ENCODE measurements around the gene HSD11B2. TPM values are rescaled to one million over a fixed set of nuclear protein-coding genes. Genes with fewer than 3 reads are reported as not detected.

Gene HSD11B2
- total and polyA plus RNA-seq, 10 of the 15 experiments (the other 5 are each of a cell fraction or from before 2014, with no cell fraction given) = 0.09 to 0.34 (median 0.21) TPM; not detected in 2

DNA sequence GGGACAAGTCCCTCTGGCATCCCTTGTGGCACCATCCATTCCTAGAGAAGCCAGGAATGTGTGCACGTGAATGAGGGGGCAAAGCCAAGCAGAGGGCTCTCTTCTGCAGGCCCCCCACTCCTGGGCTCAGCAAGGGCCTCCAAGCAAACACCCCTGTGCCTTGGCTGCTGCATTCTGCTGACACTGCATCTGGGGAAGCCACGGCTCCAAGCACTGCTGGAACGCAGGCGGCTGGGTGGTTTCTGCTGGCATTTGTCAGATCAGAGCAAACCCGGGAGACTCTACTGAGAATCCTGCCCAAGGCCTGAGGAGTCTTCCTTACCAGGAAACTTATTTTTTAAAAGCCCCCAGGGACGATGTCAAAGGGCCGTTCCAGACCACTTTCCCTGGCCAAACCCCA is 26.7 kb downstream of the HSD11B2 start (continued):
- TF ChIP-seq SUPT20H (IDR thresholded peaks at IDR 0.05; ENCODE audit: borderline replicate concordance, control insufficient read depth, low read depth, low read length) (no peak), NRF1 (conservative IDR thresholded peaks at IDR 0.05; ENCODE audit: low read depth, low read length) (no peak), SUZ12 (IDR thresholded peaks at IDR 0.05; ENCODE audit: unreplicated experiment) (no peak), YBX1 (IDR thresholded peaks at IDR 0.05) (no peak)
- TF ChIP-seq, protein P1, sequence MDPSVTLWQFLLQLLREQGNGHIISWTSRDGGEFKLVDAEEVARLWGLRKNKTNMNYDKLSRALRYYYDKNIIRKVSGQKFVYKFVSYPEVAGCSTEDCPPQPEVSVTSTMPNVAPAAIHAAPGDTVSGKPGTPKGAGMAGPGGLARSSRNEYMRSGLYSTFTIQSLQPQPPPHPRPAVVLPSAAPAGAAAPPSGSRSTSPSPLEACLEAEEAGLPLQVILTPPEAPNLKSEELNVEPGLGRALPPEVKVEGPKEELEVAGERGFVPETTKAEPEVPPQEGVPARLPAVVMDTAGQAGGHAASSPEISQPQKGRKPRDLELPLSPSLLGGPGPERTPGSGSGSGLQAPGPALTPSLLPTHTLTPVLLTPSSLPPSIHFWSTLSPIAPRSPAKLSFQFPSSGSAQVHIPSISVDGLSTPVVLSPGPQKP (IDR thresholded peaks at IDR 0.05; ENCODE audit: low read depth, low read length) = no peak
- TF ChIP-seq, protein P2, sequence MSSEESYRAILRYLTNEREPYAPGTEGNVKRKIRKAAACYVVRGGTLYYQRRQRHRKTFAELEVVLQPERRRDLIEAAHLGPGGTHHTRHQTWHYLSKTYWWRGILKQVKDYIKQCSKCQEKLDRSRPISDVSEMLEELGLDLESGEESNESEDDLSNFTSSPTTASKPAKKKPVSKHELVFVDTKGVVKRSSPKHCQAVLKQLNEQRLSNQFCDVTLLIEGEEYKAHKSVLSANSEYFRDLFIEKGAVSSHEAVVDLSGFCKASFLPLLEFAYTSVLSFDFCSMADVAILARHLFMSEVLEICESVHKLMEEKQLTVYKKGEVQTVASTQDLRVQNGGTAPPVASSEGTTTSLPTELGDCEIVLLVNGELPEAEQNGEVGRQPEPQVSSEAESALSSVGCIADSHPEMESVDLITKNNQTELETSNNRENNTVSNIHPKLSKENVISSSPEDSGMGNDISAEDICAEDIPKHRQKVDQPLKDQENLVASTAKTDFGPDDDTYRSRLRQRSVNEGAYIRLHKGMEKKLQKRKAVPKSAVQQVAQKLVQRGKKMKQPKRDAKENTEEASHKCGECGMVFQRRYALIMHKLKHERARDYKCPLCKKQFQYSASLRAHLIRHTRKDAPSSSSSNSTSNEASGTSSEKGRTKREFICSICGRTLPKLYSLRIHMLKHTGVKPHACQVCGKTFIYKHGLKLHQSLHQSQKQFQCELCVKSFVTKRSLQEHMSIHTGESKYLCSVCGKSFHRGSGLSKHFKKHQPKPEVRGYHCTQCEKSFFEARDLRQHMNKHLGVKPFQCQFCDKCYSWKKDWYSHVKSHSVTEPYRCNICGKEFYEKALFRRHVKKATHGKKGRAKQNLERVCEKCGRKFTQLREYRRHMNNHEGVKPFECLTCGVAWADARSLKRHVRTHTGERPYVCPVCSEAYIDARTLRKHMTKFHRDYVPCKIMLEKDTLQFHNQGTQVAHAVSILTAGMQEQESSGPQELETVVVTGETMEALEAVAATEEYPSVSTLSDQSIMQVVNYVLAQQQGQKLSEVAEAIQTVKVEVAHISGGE (CRISPR knock-in tag; IDR thresholded peaks at IDR 0.05) = no peak

DNA sequence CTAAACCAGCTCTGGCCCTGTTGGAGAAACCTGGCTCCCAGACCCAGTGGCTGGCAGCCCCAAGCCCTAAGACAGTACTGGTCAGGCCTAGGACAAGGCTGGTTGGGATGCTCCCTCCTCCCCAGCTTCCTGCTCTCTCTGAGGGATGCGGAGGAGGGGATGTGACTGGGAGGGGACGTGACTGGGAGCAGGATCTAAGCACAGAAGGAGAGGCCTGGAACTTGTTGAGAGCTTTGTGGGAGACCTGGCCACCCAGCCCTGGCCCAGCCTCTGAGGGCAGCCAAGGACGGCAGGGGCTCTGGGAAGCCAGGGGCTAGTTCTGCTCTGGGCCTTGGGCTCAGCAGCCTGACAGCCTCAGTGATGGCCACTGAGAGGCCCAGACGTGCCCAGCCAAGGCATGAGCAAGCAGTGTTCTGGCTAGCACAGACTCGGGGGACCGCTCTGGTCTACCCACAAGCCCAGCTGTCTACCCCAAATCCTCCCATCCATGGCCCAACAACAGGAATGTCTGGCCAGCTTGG is 27.3 kb downstream of the HSD11B2 start:
- in situ Hi-C loops (cut with MboI) = no loop called here
- CTCF ChIA-PET = interaction anchor here (3.2 kb wide), 1 partner anchor 30 kb away, joined by 13 read pairs; no protein-coding TSS in a partner anchor
- intact Hi-C loops (cut with micrococcal nuclease; ENCODE audit: unreplicated experiment) = no loop called here
- RAD21 ChIA-PET (ENCODE audit: unreplicated experiment) = interaction anchor here (2.4 kb wide), 1 partner anchor 31 kb away, joined by 13 read pairs; no protein-coding TSS in a partner anchor
- Histone ChIP-seq H3K27me3 (replicated peaks in 1 of 2; ENCODE audit: control insufficient read depth in 2 of 2, insufficient read depth in 2 of 2, low read length in 1 of 2) (no peaks in the 10 kb centered on the region), H3K27ac (ENCODE audit: control insufficient read depth, insufficient read depth) (no peak overlapping the region), H4K20me1 (ENCODE audit: control insufficient read depth, insufficient read depth) (peaks cover 13% of the 10 kb centered on the region), H3K9ac (ENCODE audit: control insufficient read depth, insufficient read depth, low read length) (no peak overlapping the region), H3K36me3 (ENCODE audit: control insufficient read depth in 2 of 2, insufficient read depth in 2 of 2, low read length in 1 of 2) (peaks cover 5 to 8% of the 10 kb centered on the region in 2 experiments; a peak in 3 of 4 replicates), H3K4me3 (no peak overlapping the region), H3K4me2 (ENCODE audit: control insufficient read depth, insufficient read depth) (no peak overlapping the region), H3K79me2 (ENCODE audit: control insufficient read depth, insufficient read depth, low read length) (peaks cover 1% of the 10 kb centered on the region), H2AFZ (ENCODE audit: control insufficient read depth, low read depth, low read length) (no peak overlapping the region), H3K9me3 (replicated peaks; ENCODE audit: control insufficient read depth, insufficient read depth, low read length) (no peaks in the 10 kb centered on the region), H3K4me1 (ENCODE audit: control insufficient read depth, insufficient read depth, low read length) (no peaks in the 10 kb centered on the region)
- WGBS (ENCODE audit: insufficient coverage, insufficient replicate concordance, low lambda C conversion rate, missing lambda C conversion rate) = 98% methylated on average over 6 of the region's 6 CpGs
- no TSS peak for BruUV-seq (replicated peaks)
- POLR2A ChIA-PET = no interaction called here
- no peak for ATAC-seq
- no peak for FAIRE-seq
- TF ChIP-seq CBFB (IDR thresholded peaks at IDR 0.05; ENCODE audit: low read depth) = no peak
- no peak for TF ChIP-seq EP300 (IDR thresholded peaks at IDR 0.05; ENCODE audit: borderline replicate concordance in 1 of 2, control insufficient read depth in 1 of 2, low read depth in 2 of 2, low read length in 2 of 2)
- no peak for DNase-seq (ENCODE audit: low read depth, low spot score)
- SMC1A ChIA-PET (ENCODE audit: uncharacterized antibody, unreplicated experiment) = interaction anchor here (1.2 kb wide), 1 partner anchor 30 kb away, joined by 3 read pairs; no protein-coding TSS in a partner anchor
